ENCODE data around the gene CGNL1.
A peak's percentile ranks its signal among the peaks of the same experiment; 100 is the strongest.

The CGNL1 gene

GRCh38 chr15:57519806-57520205 is 143.5 kb downstream of the CGNL1 start:
- DNase-seq (ENCODE audit: low spot score) = no peak
- TF ChIP-seq, protein P1, sequence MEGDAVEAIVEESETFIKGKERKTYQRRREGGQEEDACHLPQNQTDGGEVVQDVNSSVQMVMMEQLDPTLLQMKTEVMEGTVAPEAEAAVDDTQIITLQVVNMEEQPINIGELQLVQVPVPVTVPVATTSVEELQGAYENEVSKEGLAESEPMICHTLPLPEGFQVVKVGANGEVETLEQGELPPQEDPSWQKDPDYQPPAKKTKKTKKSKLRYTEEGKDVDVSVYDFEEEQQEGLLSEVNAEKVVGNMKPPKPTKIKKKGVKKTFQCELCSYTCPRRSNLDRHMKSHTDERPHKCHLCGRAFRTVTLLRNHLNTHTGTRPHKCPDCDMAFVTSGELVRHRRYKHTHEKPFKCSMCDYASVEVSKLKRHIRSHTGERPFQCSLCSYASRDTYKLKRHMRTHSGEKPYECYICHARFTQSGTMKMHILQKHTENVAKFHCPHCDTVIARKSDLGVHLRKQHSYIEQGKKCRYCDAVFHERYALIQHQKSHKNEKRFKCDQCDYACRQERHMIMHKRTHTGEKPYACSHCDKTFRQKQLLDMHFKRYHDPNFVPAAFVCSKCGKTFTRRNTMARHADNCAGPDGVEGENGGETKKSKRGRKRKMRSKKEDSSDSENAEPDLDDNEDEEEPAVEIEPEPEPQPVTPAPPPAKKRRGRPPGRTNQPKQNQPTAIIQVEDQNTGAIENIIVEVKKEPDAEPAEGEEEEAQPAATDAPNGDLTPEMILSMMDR (IDR thresholded peaks at IDR 0.05; ENCODE audit: extremely low read depth, missing control alignments) = no peak

GRCh38 chr15:57521503-57521902 is 145.2 kb downstream of the CGNL1 start:
- no peak for DNase-seq (ENCODE audit: low spot score)
- TF ChIP-seq, protein P1 (IDR thresholded peaks at IDR 0.05; ENCODE audit: extremely low read depth, missing control alignments) = no peak

GRCh38 chr15:57522148-57522547 is 145.8 kb downstream of the CGNL1 start:
- TF ChIP-seq, protein P1 (IDR thresholded peaks at IDR 0.05; ENCODE audit: extremely low read depth, missing control alignments) = no peak
- DNase-seq (ENCODE audit: low spot score) = no peak

DNA sequence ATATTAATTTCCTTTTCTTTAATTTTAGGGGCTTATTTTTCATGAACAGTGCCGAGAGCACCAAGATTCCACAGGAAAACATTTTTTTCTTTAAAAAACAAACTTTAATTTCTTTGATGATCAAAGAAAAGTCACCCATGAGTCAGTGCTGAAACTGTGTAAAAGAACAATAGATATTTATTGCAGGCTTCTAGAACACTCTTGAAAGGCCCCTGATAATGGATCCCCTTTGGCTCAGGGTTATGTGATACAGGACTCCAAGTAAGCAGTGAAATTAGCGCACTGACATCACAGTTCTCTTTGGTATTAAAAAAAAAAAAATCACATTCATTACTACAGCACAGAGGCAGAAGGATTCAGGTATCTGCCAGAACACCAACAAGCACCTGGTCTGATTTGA is 149.3 kb downstream of the CGNL1 start:
- no peak for DNase-seq (ENCODE audit: low spot score)
- TF ChIP-seq, protein P1 (IDR thresholded peaks at IDR 0.05; ENCODE audit: extremely low read depth, missing control alignments) = no peak

DNA sequence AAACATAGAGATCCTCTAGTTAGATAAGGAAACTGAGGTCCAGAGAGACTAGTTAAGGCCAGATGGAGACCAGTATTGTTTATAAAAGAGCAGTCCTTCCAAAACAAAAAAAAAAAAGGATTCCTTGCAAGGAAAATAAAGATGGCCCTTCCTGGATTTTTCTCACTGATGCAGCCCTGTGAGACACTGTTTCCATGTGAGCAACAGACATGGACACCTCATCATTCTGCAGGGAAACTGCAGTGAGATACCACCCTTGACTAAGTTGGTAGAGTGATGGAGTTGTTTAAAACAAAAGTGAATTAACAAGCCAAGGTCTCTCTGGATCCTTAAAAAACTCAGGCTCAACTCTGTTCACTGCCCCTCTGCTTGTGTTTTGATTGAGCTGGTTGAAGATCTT is 149.8 kb downstream of the CGNL1 start:
- no peak for DNase-seq (ENCODE audit: low spot score)
- TF ChIP-seq, protein P1 (IDR thresholded peaks at IDR 0.05; ENCODE audit: extremely low read depth, missing control alignments) = no peak

DNA sequence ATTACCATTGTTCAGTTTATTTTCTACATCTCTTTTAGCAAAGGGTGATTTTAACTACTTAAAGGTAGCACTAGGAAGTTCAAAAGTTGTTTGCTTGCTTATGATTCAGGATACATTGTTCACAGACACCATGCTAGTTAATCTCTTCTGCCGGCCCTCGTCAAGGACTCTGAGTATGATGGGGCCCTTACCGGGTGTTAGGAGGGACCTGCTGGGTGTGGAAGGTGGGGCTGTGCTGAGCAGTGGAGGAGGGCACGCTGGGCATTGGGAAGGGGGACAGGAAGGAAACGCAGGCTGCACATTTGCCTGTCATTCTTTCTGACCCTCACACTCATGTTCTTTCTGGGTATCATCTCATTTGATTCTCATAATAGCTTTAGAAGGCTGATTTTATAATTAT is 150.3 kb downstream of the CGNL1 start:
- TF ChIP-seq, protein P1 (IDR thresholded peaks at IDR 0.05; ENCODE audit: extremely low read depth, missing control alignments) = no peak
- DNase-seq (ENCODE audit: low spot score) = no peak

GRCh38 chr15:57527382-57528091 is 151.2 kb downstream of the CGNL1 start:
- DNase-seq (ENCODE audit: low spot score) = peak; percentile 59

More at GRCh38 chr15:57527382-57528091, 151.2 kb downstream of the CGNL1 start:
- TF ChIP-seq, protein P1 (IDR thresholded peaks at IDR 0.05; ENCODE audit: extremely low read depth, missing control alignments) = peak; percentile 34
